Breast epithelium (tissue), 4 donors: ENCODE data around the gene GRB14. TPM values are rescaled to one million over a fixed set of nuclear protein-coding genes. Genes with fewer than 3 reads are reported as not detected.
"Not testable (repeated sequence)": the region's sequence is repeated elsewhere in the genome, so short reads cannot be mapped to it uniquely, and the experiment has no call there.

ENCODE experiments used
- DNase-seq, 2 donors: peaks; one replicate each; pipeline ENCODE4 v3.0.0-alpha.2; 2019; ENCODE audit warnings: low spot score in 2 of 2
- H3K27ac ChIP-seq, 2 donors: fragments of 200-600 bp; sonication (generic) in 1 of 2; one replicate each; pipeline ENCODE4 v1.5.1; 2016 to 2019; ENCODE audit warnings: mild to moderate bottlenecking in 1 of 2
- H3K27me3 ChIP-seq, 2 donors: fragments of 200-600 bp; sonication (generic) in 1 of 2; one replicate each; pipeline versions ENCODE4 v1.5.1 to v1.6.0; 2017 to 2019; ENCODE audit warnings: control low read depth in 1 of 2, mild to moderate bottlenecking in 1 of 2
- H3K36me3 ChIP-seq: fragments of 200-600 bp; one replicate; pipeline ENCODE4 v1.5.1; 2019
- H3K4me1 ChIP-seq, 2 donors: fragments of 200-600 bp; sonication (generic); one replicate each; pipeline ENCODE4 v1.5.1; 2016 to 2019; ENCODE audit warnings: control low read depth in 1 of 2
- H3K4me3 ChIP-seq, 3 donors: fragments of 200-600 bp; sonication (generic); 1 replicate in 2 of 3; 2 replicates in 1 of 3; pipeline ENCODE4 v1.5.1; 2016 to 2019; ENCODE audit warnings: mild to moderate bottlenecking in 3 of 3, moderate library complexity in 2 of 3
- H3K9me3 ChIP-seq, 2 donors: fragments of 200-600 bp; sonication (generic) in 1 of 2; one replicate each; pipeline ENCODE4 v1.5.1; 2016 to 2019; ENCODE audit warnings: control low read depth in 1 of 2
- POLR2A ChIP-seq: fragments of 450-650 bp; IDR thresholded peaks from one replicate; pipeline ENCODE4 v1.6.1; 2016; ENCODE audit warnings: antibody characterized with exemption, mild to moderate bottlenecking, moderate library complexity
- POLR2AphosphoS5 ChIP-seq, 3 donors: sonication (generic); formaldehyde crosslinking; IDR thresholded peaks; one replicate each; pipeline ENCODE4 v1.6.1; 2017; ENCODE audit warnings: antibody characterized with exemption in 3 of 3
- intact Hi-C: fragments of 100-400 bp; cut with DNase I; formaldehyde crosslinking; loops from one replicate; pipeline ENCODE4 v1.15.1; 2023; ENCODE audit warnings: low total_unique reads
- total RNA-seq, 3 donors: library from RNA; depleted of rRNA; stranded (reverse); fragments of >200 nt; gene quantifications; one replicate each; pipeline ENCODE4 v1.1.0, GENCODE V29; 2016
- TF ChIP-seq, protein P1 (sequence below), 3 donors: fragments of 450-650 bp; IDR thresholded peaks; one replicate each; pipeline ENCODE4 v1.5.1; 2016 to 2017; ENCODE audit warnings: antibody characterized with exemption in 3 of 3, mild to moderate bottlenecking in 3 of 3, moderate library complexity in 3 of 3

The GRB14 gene
- total RNA-seq, 3 donors from 2014 or later = 2.5 to 13.1 (median 4.6) TPM

DNA sequence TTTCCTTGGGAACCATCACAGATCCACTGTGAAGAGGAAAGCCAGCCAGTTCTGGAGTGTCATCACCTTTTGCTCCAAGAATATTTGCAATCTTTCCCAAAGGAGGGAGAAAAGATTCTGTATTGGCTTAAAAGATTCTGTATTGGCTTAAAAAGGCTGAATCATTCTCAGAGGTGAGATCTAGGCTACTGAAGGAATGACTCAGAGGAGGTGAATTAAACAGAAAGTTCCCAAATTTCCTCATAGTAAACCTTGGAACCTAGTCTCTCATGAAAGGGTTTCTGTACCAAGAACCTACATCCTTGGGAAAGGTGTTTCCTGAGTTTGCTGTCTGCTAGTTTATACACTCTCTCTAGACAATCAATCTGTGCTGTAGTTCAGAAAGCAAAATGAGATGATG is 34.1 kb upstream of the GRB14 start:
- intact Hi-C loops = no loop called here
- Histone ChIP-seq H3K27me3 (no peaks in the 10 kb centered on the region), H3K36me3 (no peaks in the 10 kb centered on the region), H3K9me3 (peaks cover 0 to 12% of the 10 kb centered on the region in 2 donors), H3K27ac (no peak overlapping the region), H3K4me3 (no peak overlapping the region), H3K4me1 (no peaks in the 10 kb centered on the region)
- no peak for DNase-seq
- TF ChIP-seq, protein P1, sequence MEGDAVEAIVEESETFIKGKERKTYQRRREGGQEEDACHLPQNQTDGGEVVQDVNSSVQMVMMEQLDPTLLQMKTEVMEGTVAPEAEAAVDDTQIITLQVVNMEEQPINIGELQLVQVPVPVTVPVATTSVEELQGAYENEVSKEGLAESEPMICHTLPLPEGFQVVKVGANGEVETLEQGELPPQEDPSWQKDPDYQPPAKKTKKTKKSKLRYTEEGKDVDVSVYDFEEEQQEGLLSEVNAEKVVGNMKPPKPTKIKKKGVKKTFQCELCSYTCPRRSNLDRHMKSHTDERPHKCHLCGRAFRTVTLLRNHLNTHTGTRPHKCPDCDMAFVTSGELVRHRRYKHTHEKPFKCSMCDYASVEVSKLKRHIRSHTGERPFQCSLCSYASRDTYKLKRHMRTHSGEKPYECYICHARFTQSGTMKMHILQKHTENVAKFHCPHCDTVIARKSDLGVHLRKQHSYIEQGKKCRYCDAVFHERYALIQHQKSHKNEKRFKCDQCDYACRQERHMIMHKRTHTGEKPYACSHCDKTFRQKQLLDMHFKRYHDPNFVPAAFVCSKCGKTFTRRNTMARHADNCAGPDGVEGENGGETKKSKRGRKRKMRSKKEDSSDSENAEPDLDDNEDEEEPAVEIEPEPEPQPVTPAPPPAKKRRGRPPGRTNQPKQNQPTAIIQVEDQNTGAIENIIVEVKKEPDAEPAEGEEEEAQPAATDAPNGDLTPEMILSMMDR (IDR thresholded peaks at IDR 0.05) = no peak
- TF ChIP-seq POLR2AphosphoS5 (IDR thresholded peaks at IDR 0.05) = no peak
- no peak for TF ChIP-seq POLR2A

DNA sequence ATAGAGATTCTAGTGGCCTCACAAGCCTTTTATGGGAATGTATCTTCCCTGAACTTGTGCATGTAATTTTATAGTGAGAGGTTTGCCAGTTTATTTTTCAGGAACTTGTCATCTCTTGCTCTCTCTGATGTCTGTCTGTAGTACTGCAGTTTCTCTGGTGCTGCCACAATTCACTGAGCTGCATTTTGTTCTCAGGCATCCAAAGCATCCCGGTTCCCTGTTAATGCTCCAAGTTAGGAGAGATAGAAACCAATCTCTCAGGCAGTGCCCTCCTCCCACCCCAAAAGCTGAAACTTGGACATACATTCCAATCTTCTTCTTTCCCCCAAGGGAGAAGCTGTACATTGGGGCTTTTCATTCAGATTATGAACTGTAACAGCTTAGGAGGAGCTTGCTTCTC is 30.1 kb upstream of the GRB14 start:
- DNase-seq = no peak
- no peak overlapping the region for H3K27ac ChIP-seq

DNA sequence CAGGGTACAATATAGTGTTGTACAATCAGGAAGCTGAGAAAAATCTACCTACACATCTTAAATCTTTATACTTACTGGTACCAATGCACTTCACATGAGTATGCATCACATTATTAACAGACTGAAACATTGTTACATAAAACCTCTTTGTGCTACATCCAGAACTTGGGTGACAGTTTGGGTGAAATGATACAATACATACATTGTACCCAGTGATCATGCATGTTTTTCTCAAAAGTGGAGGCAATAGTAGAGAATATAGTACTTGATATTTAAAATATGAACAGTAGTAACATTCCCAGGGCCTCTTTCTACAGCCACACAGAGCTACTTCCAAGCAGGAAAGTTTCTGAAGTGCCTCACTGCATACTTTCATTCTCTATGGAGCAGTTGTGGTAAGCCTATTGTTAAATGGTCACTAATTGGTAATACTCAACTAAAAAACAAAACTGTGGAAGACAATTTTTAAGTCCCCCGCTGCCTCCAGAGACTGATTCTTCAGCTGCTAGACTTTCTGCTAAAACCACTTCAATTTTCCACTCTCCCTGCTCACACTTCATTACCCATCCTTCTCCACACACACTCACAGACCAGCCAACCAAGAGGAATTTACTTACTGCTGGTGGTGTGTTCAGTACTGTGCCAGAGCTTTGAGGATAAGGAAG is 22.9 kb upstream of the GRB14 start:
- H3K27ac ChIP-seq = no peak overlapping the region
- DNase-seq = no peak
- H3K27me3 ChIP-seq = no peaks in the 10 kb centered on the region
- peaks cover 0 to 17% of the 10 kb centered on the region in 2 donors for H3K9me3 ChIP-seq
- intact Hi-C loops = no loop called here
- no peaks in the 10 kb centered on the region for H3K36me3 ChIP-seq
- no peak overlapping the region for H3K4me3 ChIP-seq
- no peaks in the 10 kb centered on the region for H3K4me1 ChIP-seq
- TF ChIP-seq, protein P1 (IDR thresholded peaks at IDR 0.05) = no peak
- TF ChIP-seq POLR2AphosphoS5 (IDR thresholded peaks at IDR 0.05) = no peak
- TF ChIP-seq POLR2A = no peak

More for the DNA sequence above, 30.1 kb upstream of the GRB14 start:
- H3K9me3 ChIP-seq = peaks cover 0 to 37% of the 10 kb centered on the region in 2 donors
- no peak for TF ChIP-seq POLR2AphosphoS5 (IDR thresholded peaks at IDR 0.05)
- TF ChIP-seq, protein P1 (IDR thresholded peaks at IDR 0.05) = no peak
- no peak for TF ChIP-seq POLR2A
- no peaks in the 10 kb centered on the region for H3K27me3 ChIP-seq
- no peak overlapping the region for H3K4me3 ChIP-seq
- intact Hi-C loops = no loop called here
- H3K4me1 ChIP-seq = no peaks in the 10 kb centered on the region
- H3K36me3 ChIP-seq = no peaks in the 10 kb centered on the region

DNA sequence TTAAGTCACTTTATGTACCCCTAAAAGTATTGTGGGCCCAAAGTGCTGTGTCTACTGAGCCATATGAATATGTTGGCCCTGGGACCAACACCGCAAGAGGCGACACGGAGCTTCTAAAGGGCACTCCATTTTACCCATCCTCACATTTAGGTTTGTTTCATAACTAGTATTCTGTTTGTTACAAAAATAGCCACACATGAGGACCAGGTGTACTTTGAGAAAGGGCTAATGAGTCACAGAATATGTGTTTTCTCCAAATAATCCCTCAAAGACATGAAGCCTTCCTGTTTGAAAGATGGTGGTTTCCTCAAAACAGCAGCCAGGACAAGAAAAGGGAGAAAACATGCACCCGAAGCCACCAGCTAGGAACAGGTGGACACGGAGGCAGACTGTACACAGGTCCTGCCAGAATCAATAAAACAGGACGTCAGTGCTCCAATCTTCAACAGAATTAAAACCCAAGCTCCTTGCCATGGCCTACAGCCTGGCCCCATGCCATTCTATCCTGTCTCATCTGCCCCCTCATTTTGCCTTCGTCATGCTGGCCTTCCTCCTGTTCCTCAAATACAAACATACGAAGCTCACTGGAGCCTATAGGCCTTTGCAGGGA is 21.8 kb upstream of the GRB14 start:
- Histone ChIP-seq H3K9me3 (peaks cover 0 to 6% of the 10 kb centered on the region in 2 donors), H3K4me1 (no peaks in the 10 kb centered on the region), H3K36me3 (no peaks in the 10 kb centered on the region), H3K27me3 (no peaks in the 10 kb centered on the region), H3K4me3 (no peak overlapping the region), H3K27ac (no peak overlapping the region)
- TF ChIP-seq, protein P1 (IDR thresholded peaks at IDR 0.05) = no peak
- TF ChIP-seq POLR2AphosphoS5 (IDR thresholded peaks at IDR 0.05) (no peak), POLR2A (no peak)
- no peak for DNase-seq
- intact Hi-C loops = no loop called here

DNA sequence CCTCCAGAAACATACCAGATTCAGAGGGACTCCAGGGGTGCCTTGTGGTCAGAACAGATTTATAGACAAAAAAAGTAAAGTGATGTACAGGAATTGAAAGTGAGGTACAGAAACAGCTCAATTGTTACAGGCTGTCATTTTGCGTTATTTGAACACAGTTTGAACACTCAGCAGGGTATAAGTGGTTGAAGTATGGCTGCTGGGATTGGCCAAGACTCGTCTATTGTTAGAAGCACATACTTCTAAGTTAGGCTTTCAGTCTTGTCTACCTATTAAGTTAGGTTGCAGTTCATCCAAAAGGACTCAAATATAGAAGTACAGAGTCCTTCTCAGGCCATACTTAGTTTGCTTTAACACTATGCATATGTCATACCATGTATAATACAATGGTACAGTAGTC is 21.0 kb upstream of the GRB14 start:
- no peaks in the 10 kb centered on the region for H3K36me3 ChIP-seq
- H3K9me3 ChIP-seq = no peaks in the 10 kb centered on the region
- TF ChIP-seq, protein P1 (IDR thresholded peaks at IDR 0.05) = no peak
- TF ChIP-seq POLR2AphosphoS5 (IDR thresholded peaks at IDR 0.05) = no peak
- no peak for TF ChIP-seq POLR2A
- intact Hi-C loops = no loop called here
- no peak overlapping the region for H3K4me3 ChIP-seq
- H3K27ac ChIP-seq = no peak overlapping the region
- no peaks in the 10 kb centered on the region for H3K27me3 ChIP-seq
- DNase-seq = no peak
- no peaks in the 10 kb centered on the region for H3K4me1 ChIP-seq

DNA sequence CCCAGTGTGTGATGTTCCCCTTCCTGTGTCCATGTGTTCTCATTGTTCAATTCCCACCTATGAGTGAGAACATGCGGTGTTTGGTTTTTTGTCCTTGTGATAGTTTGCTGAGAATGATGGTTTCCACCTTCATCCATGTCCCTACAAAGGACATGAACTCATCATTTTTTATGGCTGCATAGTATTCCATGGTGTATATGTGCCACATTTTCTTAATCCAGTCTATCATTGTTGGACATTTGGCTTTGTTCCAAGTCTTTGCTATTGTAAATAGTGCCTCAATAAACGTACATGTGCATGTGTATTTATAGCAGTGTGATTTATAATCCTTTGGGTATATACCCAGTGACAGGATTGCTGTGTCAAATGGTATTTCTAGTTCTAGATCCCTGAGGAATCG is 7.0 kb upstream of the GRB14 start:
- intact Hi-C loops, H3K4me3 ChIP-seq, H3K27me3 ChIP-seq, H3K9me3 ChIP-seq, DNase-seq, H3K27ac ChIP-seq, H3K36me3 ChIP-seq, H3K4me1 ChIP-seq: not testable (repeated sequence)
